HL-60 (cell line): ENCODE data around the gene PCDHA3.

Experiments
- CTCF ChIP-seq: IDR thresholded peaks from one replicate; pipeline ENCODE4 v1.5.1; 2011; ENCODE audit warnings: low read length, control low read depth, inconsistent platforms; ENCODE audit not compliant: insufficient read depth
- GABPA ChIP-seq: IDR thresholded peaks from 2 replicates; pipeline ENCODE4 v1.6.1; 2012; ENCODE audit warnings: low read depth
- POLR2AphosphoS5 ChIP-seq: IDR thresholded peaks from 2 replicates; pipeline ENCODE4 v1.6.1; 2012; ENCODE audit warnings: low read depth
- REST ChIP-seq: IDR thresholded peaks from 2 replicates; pipeline ENCODE4 v1.6.1; 2012; ENCODE audit warnings: low read depth; ENCODE audit not compliant: insufficient replicate concordance
- SPI1 ChIP-seq: IDR thresholded peaks from 2 replicates; pipeline ENCODE4 v1.6.1; 2012; ENCODE audit warnings: low read depth, mild to moderate bottlenecking, borderline replicate concordance

- TF ChIP-seq POLR2AphosphoS5 (no peak), CTCF (no peak), GABPA (no peak), SPI1 (no peak), REST (no peak)
Measured at GRCh38 chr5:140840978-140841962, 40.4 kb downstream of the PCDHA3 start, which contains the start of gene PCDHA8.
